K562 (cell line): ENCODE data around the gene ABCC10. TPM values are rescaled to one million over a fixed set of nuclear protein-coding genes. Genes with fewer than 3 reads are reported as not detected.
A peak's percentile ranks its signal among the peaks of the same experiment; 100 is the strongest.

Source experiments
- CBX3 ChIP-seq, 2 experiments: IDR thresholded peaks; 1 replicate in 1 of 2; 2 replicates in 1 of 2; pipeline ENCODE4 v1.6.1; 2012; ENCODE audit warnings: inconsistent platforms in 2 of 2, low read length in 2 of 2, borderline replicate concordance in 1 of 2, control low read depth in 1 of 2
- CREB3 ChIP-seq: fragments of 450-650 bp; conservative IDR thresholded peaks from 2 replicates; pipeline ENCODE4 v1.6.1; 2016; ENCODE audit warnings: missing genetic modification characterization, low read depth, mild to moderate bottlenecking, missing compliant biosample characterization, moderate library complexity
- GTF2F1 ChIP-seq: IDR thresholded peaks from 2 replicates; pipeline ENCODE4 v1.6.1; 2011; ENCODE audit warnings: low read depth, low read length, improper control_type of control experiment
- HOMEZ ChIP-seq: fragments of 250-450 bp; sonication (Bioruptor Pico); IDR thresholded peaks from 2 replicates; pipeline ENCODE4 v1.4.0; 2020; ENCODE audit warnings: mild to moderate bottlenecking, moderate library complexity
- PHF21A ChIP-seq: fragments of 450-650 bp; IDR thresholded peaks from 2 replicates; pipeline ENCODE4 v1.6.1; 2017; ENCODE audit warnings: low read depth, borderline replicate concordance
- PPARD ChIP-seq: fragments of 250-450 bp; sonication (Bioruptor Pico); IDR thresholded peaks from 2 replicates; pipeline ENCODE4 v1.8.0; 2022; ENCODE audit warnings: inconsistent platforms, mild to moderate bottlenecking, moderate library complexity
- TBP ChIP-seq: optimal IDR thresholded peaks from 2 replicates; pipeline ENCODE3; 2011; ENCODE audit warnings: low read depth, low read length, improper control_type of control experiment
- ZNF316 ChIP-seq: fragments of 450-650 bp; IDR thresholded peaks from 2 replicates; pipeline ENCODE4 v1.6.1; 2016
- ZNF592 ChIP-seq: fragments of 450-650 bp; IDR thresholded peaks from 2 replicates; pipeline ENCODE4 v1.6.1; 2017; ENCODE audit warnings: antibody characterized with exemption, mild to moderate bottlenecking
- polyA plus RNA-seq, 8 experiments: library from polyadenylated mRNA; depleted of rRNA in 4 of 8; stranded (reverse) in 5 of 8; unstranded in 3 of 8; fragments of >200 nt; fragmentation: Nextera tagmentation in 2 of 8; fragmentation: Illumina TruSeq in 1 of 8; extraction: Ambion mirVana in 2 of 8; extraction: Trizol in 1 of 8; gene quantifications; 2 replicates each; pipeline versions ENCODE4 v1.2.1 to v1.2.3, GENCODE V29; 2011 to 2014; ENCODE audit warnings: inconsistent platforms in 1 of 8, missing spikeins in 1 of 8
- total RNA-seq, 7 experiments: library from RNA; depleted of rRNA in 6 of 7; stranded (reverse); fragments of >200 nt in 6 of 7; fragmentation: Illumina TruSeq in 2 of 7; extraction: Trizol in 2 of 7; gene quantifications; 2 replicates each; pipeline versions ENCODE4 v1.2.1 to v1.2.3, GENCODE V29; 2011 to 2021; ENCODE audit warnings: low replicate concordance in 1 of 7

Gene ABCC10
- total and polyA plus RNA-seq, 9 of the 15 experiments (the other 6 are each of a cell fraction or from before 2014, with no cell fraction given) = 2.4 to 29.1 (median 13.7) TPM

GRCh38 chr6:43426928-43427405 lies 374 bp upstream of the ABCC10 start (continued):
- TF ChIP-seq HOMEZ (CRISPR knock-in tag) = peak; percentile 48; the same call in 1 of the 2 replicates
- 0 out of 2 replicates have a peak, but pooled peaks have one; percentile 33 for TF ChIP-seq ZNF316
- TF ChIP-seq CREB3 = 0 out of 2 replicates have a peak, but pooled peaks have one; percentile 63
- no peak for TF ChIP-seq PHF21A
- no peak; the same call in 1 of the 2 replicates for TF ChIP-seq GTF2F1
- TF ChIP-seq CBX3 (IDR thresholded peaks at IDR 0.05; ENCODE audit: borderline replicate concordance in 1 of 2, low read length in 2 of 2) = 0 out of 3 replicates have a peak, but pooled peaks of 1 of the 2 experiments have one; percentile 8
- no peak for TF ChIP-seq TBP
- peak; percentile 70 for TF ChIP-seq ZNF592
- TF ChIP-seq PPARD (CRISPR knock-in tag) = no peak
